Occipital lobe (tissue), 3 donors: ENCODE data around the gene TCP11L2. TPM values are rescaled to one million over a fixed set of nuclear protein-coding genes. Genes with fewer than 3 reads are reported as not detected.

Source experiments
- DNase-seq: peaks from one replicate; lab custom pipeline; 2025; lab: John Stamatoyannopoulos, UW
- small RNA-seq: library from RNA; depleted of rRNA; stranded (forward); fragments of <200 nt; gene quantifications from one replicate; pipeline ENCODE3, GENCODE V24; 2014
- total RNA-seq: library from RNA; depleted of rRNA; stranded (reverse); fragments of >200 nt; gene quantifications from one replicate; pipeline ENCODE4 v1.2.3, GENCODE V29; 2014

Gene TCP11L2
- total RNA-seq, 1 donor from 2014 or later = 39.8 TPM

GRCh38 chr12:106392759-106393158 is 90.2 kb downstream of the TCP11L2 start:
- no peak for DNase-seq

Small RNAs within 50 kb of the gene (small RNA-seq; reads per million reads assigned to genes)
- not detected for gene RNU7-94P

Other genes starting within 250 kb of the TCP11L2 start
- gene NUAK1, start 163.8 kb upstream of the TCP11L2 start, total RNA-seq = 40.6 TPM
- 20.3 TPM for gene CKAP4, start 54.7 kb upstream of the TCP11L2 start, total RNA-seq
- gene POLR3B, start 55.0 kb downstream of the TCP11L2 start, total RNA-seq = 12.6 TPM